GM21619 (cell line): ENCODE data around the gene FOXO1.

Experiments used
- ATAC-seq: cut with Tn5 transposase; IDR thresholded peaks from one replicate; pipeline ENCODE4 v1.9.1; 2021; ENCODE audit not compliant: unreplicated experiment

The FOXO1 gene

DNA sequence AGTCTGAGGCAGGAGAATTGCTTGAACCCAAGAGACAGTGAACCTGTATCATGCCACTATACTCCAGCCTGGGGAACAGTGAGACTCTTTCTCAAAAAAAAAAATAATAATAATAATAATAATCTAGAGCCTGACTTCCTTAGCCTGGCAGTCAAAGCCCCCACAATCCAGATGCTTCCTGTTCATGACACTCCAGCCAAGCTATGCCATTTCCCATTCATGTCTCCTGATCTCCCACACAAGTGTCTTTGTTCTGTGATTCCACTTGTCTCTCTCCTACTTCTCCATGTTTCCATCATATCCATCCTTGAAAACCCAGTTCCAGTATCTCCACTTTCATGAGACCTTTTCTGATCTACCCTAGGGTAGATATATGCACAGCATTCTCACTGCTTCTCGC, 150.7 kb downstream of the FOXO1 start:
- ATAC-seq = no peak

GRCh38 chr13:40514802-40515201, 151.6 kb downstream of the FOXO1 start:
- ATAC-seq = no peak

DNA sequence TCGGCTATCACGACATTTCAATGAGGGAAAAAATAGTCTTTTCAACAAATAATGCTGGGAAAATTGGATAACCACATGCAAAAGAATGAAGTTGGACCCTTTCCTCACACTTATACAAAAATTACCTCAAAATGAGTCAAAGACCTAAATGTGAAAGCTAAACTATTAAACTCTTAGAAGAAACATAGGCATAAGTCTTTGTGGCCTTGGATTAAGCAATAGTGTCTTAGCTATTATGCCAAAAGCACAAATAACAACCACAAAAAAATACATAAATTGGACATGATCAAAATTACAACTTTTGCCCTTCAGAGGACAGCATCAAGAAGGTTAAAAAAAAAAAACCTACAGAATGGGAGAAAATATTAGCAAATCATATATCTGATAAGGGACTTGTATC, 156.6 kb downstream of the FOXO1 start:
- no peak for ATAC-seq

DNA sequence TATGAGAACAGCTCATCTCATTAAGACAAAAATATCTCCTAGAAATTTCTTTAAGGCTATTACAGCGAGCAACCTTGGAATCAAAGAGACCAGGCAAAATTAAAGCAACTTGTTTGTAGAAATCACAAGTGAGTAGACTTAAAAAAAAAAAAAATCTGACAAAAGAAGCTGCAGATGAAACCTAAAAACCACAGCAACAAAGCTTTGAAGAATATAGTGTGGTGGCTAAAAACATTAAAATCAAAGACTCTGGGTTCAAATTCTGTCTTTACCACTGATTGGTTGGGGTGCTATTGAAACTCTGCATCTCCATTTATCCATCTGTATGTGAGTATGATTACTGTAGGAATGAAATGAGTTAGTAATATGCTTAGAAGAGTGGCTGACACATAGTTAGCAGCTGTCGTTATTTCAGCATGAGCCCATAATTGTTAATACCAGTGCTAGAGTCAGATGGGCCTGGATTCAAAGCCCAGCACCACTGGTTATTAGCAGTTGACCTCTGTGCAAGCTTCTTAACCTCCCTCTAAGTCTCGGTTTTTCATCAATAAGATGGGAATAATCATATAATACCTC, 157.6 kb downstream of the FOXO1 start:
- no peak for ATAC-seq

DNA sequence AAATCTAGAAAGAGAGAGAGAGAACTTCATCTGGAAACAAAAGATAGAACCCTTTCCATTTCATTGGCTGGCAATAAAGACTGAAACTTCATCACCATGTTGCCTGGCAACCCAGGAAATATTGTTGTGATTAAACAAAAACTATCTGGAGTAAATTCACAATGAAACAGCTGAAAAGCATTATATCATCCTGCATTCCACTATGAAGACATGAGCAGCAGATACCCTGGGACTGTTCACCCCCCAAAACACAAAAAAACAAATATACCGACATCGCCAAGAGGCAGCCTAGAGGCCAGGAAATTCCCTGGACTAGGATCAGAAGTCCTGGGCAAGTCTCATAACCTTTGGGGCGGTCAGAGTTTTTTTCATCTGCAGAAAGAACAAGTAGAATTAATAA, 158.3 kb downstream of the FOXO1 start:
- ATAC-seq = no peak

- ATAC-seq = no peak
Observed at GRCh38 chr13:40506592-40507446, 159.6 kb downstream of the FOXO1 start.
